HL-60 (cell line): ENCODE data around the gene DNAJB7.
"Not testable (repeated sequence)": the region's sequence is repeated elsewhere in the genome, so short reads cannot be mapped to it uniquely, and the experiment has no call there.

Experiments used
- DNase-seq, 2 experiments: peaks; one replicate each; pipeline ENCODE4 v3.0.0-alpha.2; 2010 to 2020; ENCODE audit warnings: low read depth in 1 of 2, low spot score in 1 of 2
- H3K27ac ChIP-seq: fragments of 250-450 bp; sonication (Bioruptor Pico); replicated peaks from 2 replicates; pipeline ENCODE4 v1.5.1; 2020; ENCODE audit warnings: mild to moderate bottlenecking, moderate library complexity
- H3K27me3 ChIP-seq: fragments of 250-450 bp; sonication (Bioruptor Pico); 2 replicates; pipeline ENCODE4 v1.5.1; 2021; ENCODE audit warnings: mild to moderate bottlenecking, moderate library complexity; ENCODE audit not compliant: insufficient read depth, poor library complexity, severe bottlenecking
- H3K4me3 ChIP-seq: replicated peaks from 2 replicates; pipeline ENCODE4 v1.5.1; 2011; ENCODE audit warnings: mild to moderate bottlenecking, control low read depth, low read length; ENCODE audit not compliant: insufficient read depth
- CTCF ChIP-seq: IDR thresholded peaks from one replicate; pipeline ENCODE4 v1.5.1; 2011; ENCODE audit warnings: low read length, control low read depth, inconsistent platforms; ENCODE audit not compliant: insufficient read depth
- GABPA ChIP-seq: IDR thresholded peaks from 2 replicates; pipeline ENCODE4 v1.6.1; 2012; ENCODE audit warnings: low read depth
- POLR2AphosphoS5 ChIP-seq: IDR thresholded peaks from 2 replicates; pipeline ENCODE4 v1.6.1; 2012; ENCODE audit warnings: low read depth
- REST ChIP-seq: IDR thresholded peaks from 2 replicates; pipeline ENCODE4 v1.6.1; 2012; ENCODE audit warnings: low read depth; ENCODE audit not compliant: insufficient replicate concordance
- SPI1 ChIP-seq: IDR thresholded peaks from 2 replicates; pipeline ENCODE4 v1.6.1; 2012; ENCODE audit warnings: low read depth, mild to moderate bottlenecking, borderline replicate concordance

Gene DNAJB7

GRCh38 chr22:40875111-40875510 is 13.2 kb upstream of the DNAJB7 start:
- TF ChIP-seq REST (no peak), CTCF (no peak), POLR2AphosphoS5 (no peak), GABPA (no peak), SPI1 (no peak)
- DNase-seq = no peak
- H3K27ac ChIP-seq = no peak overlapping the region
- no peaks in the 10 kb centered on the region for H3K27me3 ChIP-seq
- H3K4me3 ChIP-seq = no peak overlapping the region

GRCh38 chr22:40874016-40874415 is 12.1 kb upstream of the DNAJB7 start:
- Histone ChIP-seq H3K27ac (no peak overlapping the region), H3K4me3 (no peak overlapping the region), H3K27me3 (no peaks in the 10 kb centered on the region)
- no peak for TF ChIP-seq REST
- no peak for TF ChIP-seq CTCF
- TF ChIP-seq SPI1 = no peak
- TF ChIP-seq POLR2AphosphoS5 = no peak
- TF ChIP-seq GABPA = no peak
- no peak for DNase-seq

- not testable (repeated sequence) for H3K27ac ChIP-seq, H3K4me3 ChIP-seq, DNase-seq, H3K27me3 ChIP-seq
Observed at GRCh38 chr22:40868379-40868778, 6.5 kb upstream of the DNAJB7 start.

GRCh38 chr22:40867109-40867508 is 5.2 kb upstream of the DNAJB7 start:
- no peaks in the 10 kb centered on the region for H3K27me3 ChIP-seq
- TF ChIP-seq POLR2AphosphoS5 (no peak), GABPA (no peak), REST (no peak), SPI1 (no peak), CTCF (no peak)
- no peak for DNase-seq
- no peak overlapping the region for H3K27ac ChIP-seq
- no peak overlapping the region for H3K4me3 ChIP-seq
